ENCODE data around the gene STEAP4.
"Not testable (repeated sequence)": the region's sequence is repeated elsewhere in the genome, so short reads cannot be mapped to it uniquely, and the experiment has no call there.

The STEAP4 gene

GRCh38 chr7:88276605-88277153, 30.0 kb downstream of the STEAP4 start:
- H3K9me3 ChIP-seq = no peaks in the 10 kb centered on the region
- H3K4me1 ChIP-seq = peaks cover 8% of the 10 kb centered on the region
- H3K4me3 ChIP-seq = no peak overlapping the region
- no peaks in the 10 kb centered on the region for H3K27me3 ChIP-seq (ENCODE audit: low read depth)
- in situ Hi-C loops (cut with MboI; ENCODE audit: low sequenced_read_pairs) = no loop called here
- H3K36me3 ChIP-seq (replicated peaks) = no peaks in the 10 kb centered on the region
- no peak for DNase-seq (ENCODE audit: low spot score in 2 of 2)

GRCh38 chr7:88274856-88275255, 31.8 kb downstream of the STEAP4 start:
- H3K4me3 ChIP-seq; H3K9me3 ChIP-seq; in situ Hi-C loops (cut with MboI; ENCODE audit: low sequenced_read_pairs); DNase-seq (ENCODE audit: low spot score in 2 of 2); H3K4me1 ChIP-seq; H3K27me3 ChIP-seq (ENCODE audit: low read depth); H3K36me3 ChIP-seq (replicated peaks): not testable (repeated sequence)

DNA sequence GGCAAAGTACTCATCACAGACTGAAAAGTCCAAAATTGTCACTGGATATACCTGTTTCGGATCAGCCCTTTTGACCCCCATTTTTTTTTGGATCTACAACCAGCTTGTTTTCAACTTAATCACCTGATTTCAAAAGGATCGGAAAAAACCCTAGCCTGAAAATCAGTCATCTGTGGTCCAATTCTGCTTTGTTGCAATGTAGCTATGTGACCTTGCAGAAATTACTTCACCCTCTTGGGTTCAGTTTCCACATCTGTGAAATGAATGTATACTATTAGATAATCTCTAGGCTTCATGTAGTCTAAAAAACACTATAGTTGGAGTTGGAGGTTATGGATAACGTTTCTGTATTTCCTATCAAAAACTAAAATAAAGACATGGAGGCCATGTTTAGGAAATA, 37.1 kb downstream of the STEAP4 start:
- H3K4me3 ChIP-seq = no peak overlapping the region
- DNase-seq (ENCODE audit: low spot score in 2 of 2) = no peak
- H3K27me3 ChIP-seq (ENCODE audit: low read depth) = no peaks in the 10 kb centered on the region
- no peaks in the 10 kb centered on the region for H3K4me1 ChIP-seq
- no peaks in the 10 kb centered on the region for H3K9me3 ChIP-seq
- in situ Hi-C loops (cut with MboI; ENCODE audit: low sequenced_read_pairs) = no loop called here
- H3K36me3 ChIP-seq (replicated peaks) = no peaks in the 10 kb centered on the region

- Histone ChIP-seq H3K27me3 (ENCODE audit: low read depth) (no peaks in the 10 kb centered on the region), H3K4me3 (no peak overlapping the region), H3K36me3 (replicated peaks) (no peaks in the 10 kb centered on the region), H3K9me3 (no peaks in the 10 kb centered on the region), H3K4me1 (no peaks in the 10 kb centered on the region)
- in situ Hi-C loops (cut with MboI; ENCODE audit: low sequenced_read_pairs) = no loop called here
- no peak for DNase-seq (ENCODE audit: low spot score in 2 of 2)
These were observed 37.8 kb downstream of the STEAP4 start for GRCh38 chr7:88268858-88269257.

DNA sequence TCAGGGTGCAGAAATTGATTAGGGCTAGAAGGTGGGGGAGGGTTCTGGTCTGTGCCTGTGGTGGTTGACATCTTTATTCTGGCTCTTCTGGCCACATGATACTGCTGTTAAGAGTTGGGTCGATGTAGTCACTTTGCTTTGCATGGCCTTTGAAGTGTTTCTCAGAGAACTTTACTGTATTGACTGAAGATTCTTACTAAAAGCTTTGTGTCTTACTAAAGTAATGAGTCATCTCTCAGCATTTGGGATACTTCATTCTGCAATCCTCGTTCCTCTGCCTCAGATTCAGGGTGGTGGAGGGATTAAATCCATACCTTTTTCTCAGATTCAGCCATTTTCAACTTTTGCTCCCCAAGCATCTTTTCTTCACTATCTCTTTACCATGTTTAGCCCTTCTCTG, 38.6 kb downstream of the STEAP4 start:
- Histone ChIP-seq H3K4me1 (no peaks in the 10 kb centered on the region), H3K4me3 (no peak overlapping the region), H3K36me3 (replicated peaks) (no peaks in the 10 kb centered on the region), H3K9me3 (no peaks in the 10 kb centered on the region), H3K27me3 (ENCODE audit: low read depth) (no peaks in the 10 kb centered on the region)
- no peak for DNase-seq (ENCODE audit: low spot score in 2 of 2)
- in situ Hi-C loops (cut with MboI; ENCODE audit: low sequenced_read_pairs) = no loop called here

DNA sequence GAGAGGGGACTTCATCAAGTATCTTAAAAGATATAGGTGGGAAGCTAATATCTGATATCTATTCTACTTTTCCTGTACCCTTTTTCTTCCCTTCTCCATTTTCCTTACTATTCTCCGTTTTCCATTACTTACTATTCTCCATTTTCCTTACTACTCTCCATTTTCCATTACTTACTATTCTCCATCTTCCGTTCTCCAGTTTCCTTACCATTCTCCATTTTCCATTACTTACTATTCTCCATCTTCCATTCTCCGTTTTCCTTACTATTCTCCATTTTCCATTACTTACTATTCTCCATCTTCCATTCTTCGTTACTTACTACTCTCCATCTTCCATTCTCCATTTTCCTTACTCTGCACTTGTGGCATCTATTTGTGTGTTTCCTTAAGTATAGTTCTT, 39.3 kb downstream of the STEAP4 start:
- Histone ChIP-seq H3K4me3 (no peak overlapping the region), H3K9me3 (no peaks in the 10 kb centered on the region), H3K36me3 (replicated peaks) (no peaks in the 10 kb centered on the region), H3K27me3 (ENCODE audit: low read depth) (no peaks in the 10 kb centered on the region), H3K4me1 (no peaks in the 10 kb centered on the region)
- in situ Hi-C loops (cut with MboI; ENCODE audit: low sequenced_read_pairs) = no loop called here
- no peak for DNase-seq (ENCODE audit: low spot score in 2 of 2)

DNA sequence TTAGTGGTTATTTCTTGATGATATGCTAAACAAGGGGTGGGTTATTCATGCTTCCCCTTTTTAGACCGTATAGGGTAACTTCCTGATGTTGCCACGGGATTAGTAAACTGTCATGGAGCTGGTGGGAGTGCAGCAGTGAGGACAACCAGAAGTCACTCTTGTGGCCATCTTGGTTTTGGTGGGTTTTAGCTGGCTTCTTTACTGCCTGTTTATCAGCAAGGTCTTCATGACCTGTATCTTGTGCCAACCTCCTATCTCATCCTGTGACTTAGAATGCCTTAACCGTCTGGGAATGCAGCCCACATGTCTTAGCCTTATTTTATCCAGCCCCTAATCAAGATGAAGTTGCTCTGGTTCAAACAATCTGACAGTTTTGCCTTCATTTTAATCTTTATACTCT, 41.7 kb downstream of the STEAP4 start:
- in situ Hi-C loops (cut with MboI; ENCODE audit: low sequenced_read_pairs); H3K9me3 ChIP-seq; H3K4me1 ChIP-seq; H3K4me3 ChIP-seq; H3K27me3 ChIP-seq (ENCODE audit: low read depth); DNase-seq (ENCODE audit: low spot score in 2 of 2); H3K36me3 ChIP-seq (replicated peaks): not testable (repeated sequence)

- H3K9me3 ChIP-seq = no peaks in the 10 kb centered on the region
- H3K4me3 ChIP-seq = no peak overlapping the region
- no peaks in the 10 kb centered on the region for H3K27me3 ChIP-seq (ENCODE audit: low read depth)
- H3K36me3 ChIP-seq (replicated peaks) = no peaks in the 10 kb centered on the region
- in situ Hi-C loops (cut with MboI; ENCODE audit: low sequenced_read_pairs) = no loop called here
- DNase-seq (ENCODE audit: low spot score in 2 of 2) = no peak
- H3K4me1 ChIP-seq = no peaks in the 10 kb centered on the region
These were observed 44.1 kb downstream of the STEAP4 start for GRCh38 chr7:88262562-88262961.

GRCh38 chr7:88260719-88261118, 46.0 kb downstream of the STEAP4 start:
- no peaks in the 10 kb centered on the region for H3K27me3 ChIP-seq (ENCODE audit: low read depth)
- no peaks in the 10 kb centered on the region for H3K36me3 ChIP-seq (replicated peaks)
- H3K4me1 ChIP-seq = peaks cover 2% of the 10 kb centered on the region; the same call in 1 of the 2 replicates
- no peaks in the 10 kb centered on the region for H3K9me3 ChIP-seq
- H3K4me3 ChIP-seq = no peak overlapping the region
- DNase-seq (ENCODE audit: low spot score in 2 of 2) = no peak
- in situ Hi-C loops (cut with MboI; ENCODE audit: low sequenced_read_pairs) = no loop called here

GRCh38 chr7:88259656-88260380, 46.9 kb downstream of the STEAP4 start:
- Histone ChIP-seq H3K9me3 (no peaks in the 10 kb centered on the region), H3K4me1 (peaks cover 2% of the 10 kb centered on the region; the same call in 1 of the 2 replicates), H3K36me3 (replicated peaks) (no peaks in the 10 kb centered on the region), H3K4me3 (no peak overlapping the region), H3K27me3 (ENCODE audit: low read depth) (no peaks in the 10 kb centered on the region)
- in situ Hi-C loops (cut with MboI; ENCODE audit: low sequenced_read_pairs) = no loop called here
- no peak for DNase-seq (ENCODE audit: low spot score in 2 of 2)

GRCh38 chr7:88258296-88258695, 48.4 kb downstream of the STEAP4 start:
- H3K27me3 ChIP-seq (ENCODE audit: low read depth); in situ Hi-C loops (cut with MboI; ENCODE audit: low sequenced_read_pairs); H3K36me3 ChIP-seq (replicated peaks); H3K4me1 ChIP-seq; DNase-seq (ENCODE audit: low spot score in 2 of 2); H3K4me3 ChIP-seq; H3K9me3 ChIP-seq: not testable (repeated sequence)

GRCh38 chr7:88256906-88257305, 49.8 kb downstream of the STEAP4 start:
- Histone ChIP-seq H3K4me1 (peaks cover 2% of the 10 kb centered on the region; the same call in 1 of the 2 replicates), H3K9me3 (no peaks in the 10 kb centered on the region), H3K27me3 (ENCODE audit: low read depth) (no peaks in the 10 kb centered on the region), H3K36me3 (replicated peaks) (no peaks in the 10 kb centered on the region), H3K4me3 (no peak overlapping the region)
- no peak for DNase-seq (ENCODE audit: low spot score in 2 of 2)
- in situ Hi-C loops (cut with MboI; ENCODE audit: low sequenced_read_pairs) = no loop called here

GRCh38 chr7:88254721-88255424, 51.8 kb downstream of the STEAP4 start:
- Histone ChIP-seq H3K9me3 (no peaks in the 10 kb centered on the region), H3K27me3 (ENCODE audit: low read depth) (no peaks in the 10 kb centered on the region), H3K4me1 (peaks cover 2% of the 10 kb centered on the region; the same call in 1 of the 2 replicates), H3K36me3 (replicated peaks) (no peaks in the 10 kb centered on the region), H3K4me3 (no peak overlapping the region)
- no peak for DNase-seq (ENCODE audit: low spot score in 2 of 2)
- in situ Hi-C loops (cut with MboI; ENCODE audit: low sequenced_read_pairs) = no loop called here

GRCh38 chr7:88253640-88254039, 53.1 kb downstream of the STEAP4 start:
- in situ Hi-C loops (cut with MboI; ENCODE audit: low sequenced_read_pairs) = no loop called here
- DNase-seq (ENCODE audit: low spot score in 2 of 2) = no peak
- H3K27me3 ChIP-seq (ENCODE audit: low read depth) = no peaks in the 10 kb centered on the region
- peaks cover 2% of the 10 kb centered on the region; the same call in 1 of the 2 replicates for H3K4me1 ChIP-seq
- H3K36me3 ChIP-seq (replicated peaks) = no peaks in the 10 kb centered on the region
- H3K4me3 ChIP-seq = no peak overlapping the region
- H3K9me3 ChIP-seq = no peaks in the 10 kb centered on the region

Data from HAP-1 (cell line).